ENCODE measurements around the gene ADI1. TPM values are rescaled to one million over a fixed set of nuclear protein-coding genes. Genes with fewer than 3 reads are reported as not detected.
"Not testable (repeated sequence)": the region's sequence is repeated elsewhere in the genome, so short reads cannot be mapped to it uniquely, and the experiment has no call there.

ADI1 gene
- total RNA-seq, 4 donors from 2014 or later: 43.7 to 207 (median 71.0) TPM

DNA sequence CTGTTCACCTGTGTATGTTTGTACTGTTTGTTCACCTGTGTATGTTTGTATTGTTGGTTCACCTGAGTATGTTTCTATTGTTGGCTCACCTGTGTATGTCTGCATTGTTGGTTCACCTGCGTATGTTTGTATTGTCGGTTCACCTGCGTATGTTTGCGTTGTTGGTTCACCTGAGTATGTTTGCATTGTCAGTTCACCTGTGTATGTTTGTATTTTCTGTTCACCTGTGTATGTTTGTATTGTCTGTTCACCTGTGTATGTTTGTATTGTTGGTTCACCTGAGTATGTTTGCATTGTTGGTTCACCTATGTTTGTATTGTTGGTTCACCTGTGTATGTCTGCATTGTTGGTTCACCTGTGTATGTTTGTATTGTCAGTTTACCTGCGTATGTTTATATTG, 14.6 kb downstream of the ADI1 start:
- no peaks in the 10 kb centered on the region for H3K27me3 ChIP-seq
- H3K27ac ChIP-seq: no peak overlapping the region

DNA sequence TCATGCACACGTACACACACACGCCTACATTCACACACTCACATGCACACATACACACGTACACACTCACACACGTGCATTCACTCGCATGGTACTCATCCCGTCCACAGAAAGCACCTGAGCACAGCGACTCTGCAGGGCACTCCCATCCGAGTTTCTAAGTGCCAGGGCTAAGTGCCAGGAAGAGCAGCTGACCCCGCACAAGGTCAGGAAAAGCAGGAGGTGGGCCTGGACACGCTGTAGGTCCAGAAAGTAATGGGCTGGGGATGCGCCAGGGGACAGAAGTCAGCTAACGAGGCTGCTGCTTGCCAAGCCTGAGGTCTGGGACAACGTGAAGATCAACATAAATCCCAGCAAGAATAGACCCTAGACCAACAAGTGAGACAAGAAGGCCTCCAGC, 15.8 kb downstream of the ADI1 start:
- H3K4me1 ChIP-seq: no peaks in the 10 kb centered on the region
- H3K36me3 ChIP-seq: peaks cover 0 to 64% (median 3%) of the 10 kb centered on the region in 3 donors
- H3K27ac ChIP-seq: no peak overlapping the region
- peak in 1 of 3 donors; percentile 15 for DNase-seq
- no peaks in the 10 kb centered on the region for H3K27me3 ChIP-seq
- TF ChIP-seq POLR2A (IDR thresholded peaks at IDR 0.05): no peak
- TF ChIP-seq, protein P1, sequence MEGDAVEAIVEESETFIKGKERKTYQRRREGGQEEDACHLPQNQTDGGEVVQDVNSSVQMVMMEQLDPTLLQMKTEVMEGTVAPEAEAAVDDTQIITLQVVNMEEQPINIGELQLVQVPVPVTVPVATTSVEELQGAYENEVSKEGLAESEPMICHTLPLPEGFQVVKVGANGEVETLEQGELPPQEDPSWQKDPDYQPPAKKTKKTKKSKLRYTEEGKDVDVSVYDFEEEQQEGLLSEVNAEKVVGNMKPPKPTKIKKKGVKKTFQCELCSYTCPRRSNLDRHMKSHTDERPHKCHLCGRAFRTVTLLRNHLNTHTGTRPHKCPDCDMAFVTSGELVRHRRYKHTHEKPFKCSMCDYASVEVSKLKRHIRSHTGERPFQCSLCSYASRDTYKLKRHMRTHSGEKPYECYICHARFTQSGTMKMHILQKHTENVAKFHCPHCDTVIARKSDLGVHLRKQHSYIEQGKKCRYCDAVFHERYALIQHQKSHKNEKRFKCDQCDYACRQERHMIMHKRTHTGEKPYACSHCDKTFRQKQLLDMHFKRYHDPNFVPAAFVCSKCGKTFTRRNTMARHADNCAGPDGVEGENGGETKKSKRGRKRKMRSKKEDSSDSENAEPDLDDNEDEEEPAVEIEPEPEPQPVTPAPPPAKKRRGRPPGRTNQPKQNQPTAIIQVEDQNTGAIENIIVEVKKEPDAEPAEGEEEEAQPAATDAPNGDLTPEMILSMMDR (IDR thresholded peaks at IDR 0.05): no peak
- no peaks in the 10 kb centered on the region for H3K9me3 ChIP-seq
- no peak overlapping the region for H3K4me3 ChIP-seq

More for the DNA sequence above, 14.6 kb downstream of the ADI1 start:
- DNase-seq: no peak
- H3K9me3 ChIP-seq: no peaks in the 10 kb centered on the region
- peaks cover 0 to 54% (median 3%) of the 10 kb centered on the region in 3 donors for H3K36me3 ChIP-seq
- H3K4me3 ChIP-seq: no peak overlapping the region
- H3K4me1 ChIP-seq: no peaks in the 10 kb centered on the region
- TF ChIP-seq, protein P1 (IDR thresholded peaks at IDR 0.05): no peak

DNA sequence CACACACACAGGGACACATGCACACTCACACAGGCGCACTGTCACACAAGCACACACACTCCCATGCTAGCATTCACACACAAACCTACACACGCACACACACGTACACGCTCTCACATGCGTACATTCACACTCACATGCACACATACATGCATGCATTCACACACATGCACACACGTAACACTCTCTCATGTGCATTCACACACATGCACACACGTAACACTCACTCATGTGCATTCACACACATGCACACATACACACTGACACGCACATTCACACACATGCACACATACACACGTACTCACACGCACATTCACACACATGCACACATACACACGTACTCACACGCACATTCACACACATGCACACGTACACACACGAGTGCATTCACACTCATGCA, 16.3 kb downstream of the ADI1 start:
- no peaks in the 10 kb centered on the region for H3K9me3 ChIP-seq
- no peak for TF ChIP-seq POLR2A (IDR thresholded peaks at IDR 0.05)
- TF ChIP-seq, protein P1 (IDR thresholded peaks at IDR 0.05): no peak
- peaks cover 0 to 68% (median 3%) of the 10 kb centered on the region in 3 donors for H3K36me3 ChIP-seq
- no peaks in the 10 kb centered on the region for H3K4me1 ChIP-seq
- H3K4me3 ChIP-seq: no peak overlapping the region
- peak in 1 of 3 donors; percentile 9 for DNase-seq
- no peak overlapping the region for H3K27ac ChIP-seq
- no peaks in the 10 kb centered on the region for H3K27me3 ChIP-seq

- H3K36me3 ChIP-seq: peaks cover 0 to 83% (median 3%) of the 10 kb centered on the region in 3 donors
- DNase-seq: peak in 1 of 3 donors; percentile 40
These were observed 18.9 kb downstream of the ADI1 start for GRCh38 chr2:3500326-3500899.

DNA sequence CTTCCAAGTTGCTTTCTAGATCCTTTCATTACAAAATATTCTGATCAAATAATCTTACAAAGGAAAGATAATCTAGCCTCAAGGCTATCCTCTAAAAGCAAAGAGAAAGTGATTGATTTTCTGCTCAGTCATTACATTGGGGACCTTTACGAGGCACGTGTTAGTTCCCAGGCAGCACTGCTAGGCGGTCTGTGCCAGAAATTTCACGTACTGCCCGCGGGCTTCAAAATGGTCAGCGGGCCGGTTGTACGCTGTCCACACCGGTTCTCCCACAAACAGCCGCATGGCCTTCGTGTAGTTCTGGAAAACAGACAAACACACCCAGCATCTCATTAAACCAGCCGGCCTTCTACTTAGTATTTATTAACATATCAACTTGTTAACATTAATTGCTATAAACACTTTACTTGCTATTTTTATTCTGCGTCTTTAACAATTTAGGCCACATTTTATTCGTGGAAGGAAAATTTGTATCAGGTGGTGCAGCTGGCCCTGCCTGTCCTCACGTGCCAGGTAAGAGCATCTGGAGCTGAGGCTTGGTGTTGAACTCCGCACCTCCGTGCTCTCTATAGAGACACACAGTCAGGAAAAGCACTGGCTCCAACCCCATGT, 20.4 kb downstream of the ADI1 start:
- peaks cover 0 to 74% (median 3%) of the 10 kb centered on the region in 3 donors for H3K36me3 ChIP-seq
- no peak overlapping the region for H3K27ac ChIP-seq
- TF ChIP-seq POLR2A (IDR thresholded peaks at IDR 0.05): no peak
- TF ChIP-seq, protein P1 (IDR thresholded peaks at IDR 0.05): no peak

More at GRCh38 chr2:3500326-3500899, 18.9 kb downstream of the ADI1 start:
- Histone ChIP-seq H3K4me3 (no peak overlapping the region), H3K4me1 (no peaks in the 10 kb centered on the region), H3K27ac (no peak overlapping the region), H3K27me3 (no peaks in the 10 kb centered on the region), H3K9me3 (no peaks in the 10 kb centered on the region)
- TF ChIP-seq, protein P1 (IDR thresholded peaks at IDR 0.05): no peak
- TF ChIP-seq POLR2A (IDR thresholded peaks at IDR 0.05): no peak

GRCh38 chr2:3496708-3497080, 22.6 kb downstream of the ADI1 start:
- H3K36me3 ChIP-seq: peaks cover 0 to 62% (median 3%) of the 10 kb centered on the region in 3 donors
- not testable (repeated sequence) for H3K27ac ChIP-seq, H3K9me3 ChIP-seq, H3K27me3 ChIP-seq, DNase-seq, H3K4me1 ChIP-seq, H3K4me3 ChIP-seq

More for the DNA sequence above, 20.4 kb downstream of the ADI1 start:
- H3K27me3 ChIP-seq: no peaks in the 10 kb centered on the region
- H3K9me3 ChIP-seq: no peaks in the 10 kb centered on the region
- H3K4me3 ChIP-seq: no peak overlapping the region
- no peaks in the 10 kb centered on the region for H3K4me1 ChIP-seq
- peak in 1 of 3 donors; percentile 25 for DNase-seq
